Activated naive CD4-positive, alpha-beta T cell treated with anti-CD3 and anti-CD28 coated beads, Interleukin-2, amount 50 U/mL, for 24 hours (primary cell): ENCODE results near the gene MDP1.
A peak's percentile ranks its signal among the peaks of the same experiment; 100 is the strongest.

Experiments used
- H3K27ac Mint-ChIP-seq: one replicate; pipeline ENCODE4 v1.8.0; 2021; ENCODE audit warnings: mild to moderate bottlenecking, mixed read lengths
- H3K27me3 Mint-ChIP-seq: one replicate; pipeline ENCODE4 v1.8.0; 2021; ENCODE audit warnings: mixed read lengths
- H3K36me3 Mint-ChIP-seq: one replicate; pipeline ENCODE4 v1.8.0; 2021; ENCODE audit warnings: mixed read lengths
- H3K4me1 Mint-ChIP-seq: one replicate; pipeline ENCODE4 v1.8.0; 2021; ENCODE audit warnings: mixed read lengths
- H3K4me3 Mint-ChIP-seq: one replicate; pipeline ENCODE4 v1.8.0; 2021; ENCODE audit warnings: mild to moderate bottlenecking, mixed read lengths
- H3K9me3 Mint-ChIP-seq: one replicate; pipeline ENCODE4 v1.8.0; 2021; ENCODE audit warnings: mixed read lengths

Gene MDP1

DNA sequence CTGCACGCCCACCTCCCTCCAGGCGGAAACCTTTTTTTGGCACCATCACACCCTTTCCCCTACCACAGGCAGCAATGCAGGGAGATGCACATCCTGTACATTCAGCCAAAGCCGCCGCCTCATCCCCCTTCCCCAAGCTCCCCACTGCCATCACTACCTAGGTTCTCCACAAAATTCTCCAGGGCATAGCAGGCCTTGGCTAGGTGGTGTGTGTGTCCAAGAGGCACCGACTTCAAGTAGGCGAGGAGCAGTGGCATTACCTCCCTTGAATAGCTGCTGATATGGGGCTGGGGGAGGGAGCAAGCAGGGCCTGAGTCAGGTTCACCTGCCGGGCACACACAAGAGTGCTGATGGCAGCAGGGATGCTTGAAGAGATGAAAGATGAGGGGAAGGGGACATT, 30.8 kb downstream of the MDP1 start:
- H3K4me3 Mint-ChIP-seq, result no peak overlapping the region
- no peaks in the 10 kb centered on the region for H3K27me3 Mint-ChIP-seq
- H3K4me1 Mint-ChIP-seq, result peaks cover 34% of the 10 kb centered on the region
- H3K9me3 Mint-ChIP-seq, result no peaks in the 10 kb centered on the region
- peaks cover 7% of the 10 kb centered on the region for H3K36me3 Mint-ChIP-seq
- peak overlapping the region; percentile 12 for H3K27ac Mint-ChIP-seq

DNA sequence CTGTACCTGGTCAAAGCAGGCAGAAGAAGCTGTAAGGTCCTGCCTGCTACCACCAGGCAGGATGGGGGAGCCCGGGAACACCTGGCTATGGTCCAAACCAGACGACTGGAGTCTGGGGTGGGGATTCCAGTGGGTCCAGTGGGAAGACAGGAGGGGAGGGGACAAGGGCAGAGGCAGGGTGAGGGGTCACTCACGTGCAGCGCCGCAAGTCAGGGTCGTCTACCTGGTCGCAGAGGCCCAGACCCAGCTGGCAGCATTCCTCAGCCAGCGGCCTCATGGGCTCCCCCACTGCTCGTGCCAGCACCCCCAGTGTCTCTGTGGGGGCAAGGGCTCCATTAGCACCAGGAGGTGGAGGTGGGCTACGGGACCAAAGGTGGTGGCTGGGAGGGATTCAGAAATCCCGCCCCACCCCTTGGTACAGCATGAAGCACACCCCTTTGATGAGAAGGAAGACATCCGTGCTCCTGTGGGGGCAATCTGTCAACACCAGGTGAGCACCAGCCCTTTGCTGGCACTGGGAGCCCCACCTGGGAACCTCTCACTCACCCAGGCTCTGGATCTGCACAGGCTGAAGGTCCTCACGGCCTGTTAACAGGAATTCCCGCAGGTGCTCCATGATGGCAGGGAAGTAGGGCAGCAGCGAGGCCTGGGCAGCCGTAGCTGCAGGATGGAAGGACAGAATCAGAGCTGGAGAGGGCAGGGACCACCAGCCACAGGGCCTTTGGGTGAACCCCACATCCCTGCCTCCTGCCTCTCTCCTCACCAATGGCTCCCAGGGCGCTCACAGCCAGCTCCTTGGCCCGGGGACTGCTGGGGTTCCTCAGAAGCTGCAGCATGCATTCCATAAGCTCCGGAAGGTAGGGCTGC, 31.5 kb downstream of the MDP1 start:
- Mint-ChIP-seq H3K27ac (no peak overlapping the region), H3K4me1 (peaks cover 29% of the 10 kb centered on the region), H3K36me3 (peaks cover 7% of the 10 kb centered on the region), H3K27me3 (no peaks in the 10 kb centered on the region), H3K4me3 (no peak overlapping the region), H3K9me3 (no peaks in the 10 kb centered on the region)

DNA sequence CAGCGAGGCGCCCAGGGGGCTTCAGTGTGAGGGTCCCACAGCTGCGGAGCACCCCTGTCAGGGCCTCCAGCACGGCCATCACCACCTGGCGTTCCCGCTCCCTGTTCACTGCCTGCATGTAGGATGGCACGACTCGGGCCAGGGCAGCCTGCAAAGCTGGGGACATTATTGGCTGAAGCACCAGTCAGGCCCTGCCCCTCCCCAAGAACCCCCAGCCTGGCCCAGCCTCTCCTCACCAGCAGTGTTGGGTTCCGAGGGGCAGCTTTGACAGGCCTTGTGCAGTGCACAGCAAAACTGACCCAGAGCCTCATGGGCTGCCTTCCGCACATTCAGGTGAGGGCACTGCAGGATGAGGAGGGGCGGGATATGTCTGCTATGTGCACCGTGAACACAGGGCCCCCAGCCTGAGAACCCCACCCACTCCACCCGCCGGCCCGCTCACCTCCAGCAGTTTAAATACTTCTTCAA, 32.8 kb downstream of the MDP1 start:
- H3K27me3 Mint-ChIP-seq, result no peaks in the 10 kb centered on the region
- no peak overlapping the region for H3K27ac Mint-ChIP-seq
- H3K4me3 Mint-ChIP-seq, result no peak overlapping the region
- H3K9me3 Mint-ChIP-seq, result no peaks in the 10 kb centered on the region
- peaks cover 7% of the 10 kb centered on the region for H3K36me3 Mint-ChIP-seq
- H3K4me1 Mint-ChIP-seq, result peaks cover 20% of the 10 kb centered on the region

DNA sequence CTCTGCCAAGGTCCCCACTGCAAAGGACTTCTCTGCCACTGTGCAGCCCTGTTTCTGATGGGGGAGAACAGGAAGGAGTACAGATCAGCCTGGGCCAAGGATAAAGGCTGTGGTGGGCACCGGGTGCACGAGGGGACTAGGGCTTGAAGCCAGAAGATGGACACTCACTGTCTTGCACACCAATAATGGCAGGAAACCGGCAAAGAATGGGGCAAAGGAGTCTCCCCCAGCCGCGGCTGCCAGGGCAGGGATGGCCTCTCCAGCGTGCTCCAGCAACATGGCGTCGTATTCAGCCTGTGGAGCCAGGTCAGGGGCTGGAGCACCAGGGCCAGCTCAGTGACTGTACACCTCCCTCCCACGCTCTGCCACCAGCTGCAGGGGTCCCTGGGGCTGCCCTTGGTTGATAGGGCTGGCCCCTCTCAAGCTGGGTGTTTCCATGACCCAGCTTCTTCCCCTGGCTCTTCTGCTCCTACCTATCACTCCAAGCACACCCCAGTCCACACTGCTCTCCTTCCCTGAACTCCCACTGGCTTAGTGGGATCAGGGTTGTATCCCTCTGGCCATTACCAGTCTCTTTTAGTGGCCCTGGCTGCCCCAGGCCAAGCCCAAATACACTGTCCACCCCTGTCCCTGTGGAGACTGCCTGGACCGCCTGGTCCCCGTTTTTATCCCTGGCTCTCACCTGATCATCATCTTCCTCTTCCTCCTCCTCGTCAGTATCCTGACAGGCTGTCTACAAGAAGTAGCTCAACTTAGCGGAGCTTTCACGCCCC, 33.6 kb downstream of the MDP1 start:
- no peaks in the 10 kb centered on the region for H3K9me3 Mint-ChIP-seq
- peaks cover 12% of the 10 kb centered on the region for H3K4me1 Mint-ChIP-seq

DNA sequence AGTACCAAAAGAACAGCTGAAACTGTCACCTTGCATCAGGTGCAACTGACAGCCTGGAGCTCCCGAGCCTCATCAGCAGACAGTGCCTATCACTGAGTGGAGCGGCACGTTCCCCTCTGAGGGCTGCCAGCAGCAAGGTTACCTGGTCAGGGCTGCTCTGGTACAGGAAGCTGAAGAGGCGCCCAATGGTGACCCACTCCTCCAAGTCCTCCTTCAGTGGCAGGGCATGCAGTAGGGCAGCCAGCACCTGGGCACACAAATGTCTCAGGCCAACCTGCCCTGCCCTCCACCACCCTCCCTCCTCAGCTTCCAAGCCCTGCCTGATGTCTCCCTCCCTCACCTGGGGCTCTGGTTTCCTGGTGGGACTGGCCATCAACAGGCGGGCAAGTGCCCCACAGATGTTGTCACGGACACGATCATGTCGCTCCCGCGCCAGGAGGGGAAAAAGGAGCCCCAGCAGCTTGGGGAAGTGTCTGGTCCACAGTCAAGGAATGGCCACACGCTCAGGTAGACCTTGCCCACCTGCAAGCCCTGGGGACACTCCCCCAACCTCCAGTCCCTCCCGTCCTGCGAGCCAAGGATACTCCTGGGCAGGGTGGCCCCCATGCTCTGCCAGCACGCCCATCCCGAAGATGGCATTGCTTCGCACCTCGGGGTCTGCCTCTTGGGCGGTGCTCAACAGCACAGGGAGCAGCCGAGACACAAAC, 34.3 kb downstream of the MDP1 start:
- peaks cover 4% of the 10 kb centered on the region for H3K36me3 Mint-ChIP-seq
- H3K4me3 Mint-ChIP-seq, result no peak overlapping the region
- H3K4me1 Mint-ChIP-seq, result peaks cover 8% of the 10 kb centered on the region
- H3K9me3 Mint-ChIP-seq, result no peaks in the 10 kb centered on the region
- no peaks in the 10 kb centered on the region for H3K27me3 Mint-ChIP-seq
- H3K27ac Mint-ChIP-seq, result peak overlapping the region; percentile 32

More for the DNA sequence above, 33.6 kb downstream of the MDP1 start:
- H3K4me3 Mint-ChIP-seq, result no peak overlapping the region
- peaks cover 4% of the 10 kb centered on the region for H3K36me3 Mint-ChIP-seq
- no peaks in the 10 kb centered on the region for H3K27me3 Mint-ChIP-seq
- peak overlapping the region; percentile 83 for H3K27ac Mint-ChIP-seq

DNA sequence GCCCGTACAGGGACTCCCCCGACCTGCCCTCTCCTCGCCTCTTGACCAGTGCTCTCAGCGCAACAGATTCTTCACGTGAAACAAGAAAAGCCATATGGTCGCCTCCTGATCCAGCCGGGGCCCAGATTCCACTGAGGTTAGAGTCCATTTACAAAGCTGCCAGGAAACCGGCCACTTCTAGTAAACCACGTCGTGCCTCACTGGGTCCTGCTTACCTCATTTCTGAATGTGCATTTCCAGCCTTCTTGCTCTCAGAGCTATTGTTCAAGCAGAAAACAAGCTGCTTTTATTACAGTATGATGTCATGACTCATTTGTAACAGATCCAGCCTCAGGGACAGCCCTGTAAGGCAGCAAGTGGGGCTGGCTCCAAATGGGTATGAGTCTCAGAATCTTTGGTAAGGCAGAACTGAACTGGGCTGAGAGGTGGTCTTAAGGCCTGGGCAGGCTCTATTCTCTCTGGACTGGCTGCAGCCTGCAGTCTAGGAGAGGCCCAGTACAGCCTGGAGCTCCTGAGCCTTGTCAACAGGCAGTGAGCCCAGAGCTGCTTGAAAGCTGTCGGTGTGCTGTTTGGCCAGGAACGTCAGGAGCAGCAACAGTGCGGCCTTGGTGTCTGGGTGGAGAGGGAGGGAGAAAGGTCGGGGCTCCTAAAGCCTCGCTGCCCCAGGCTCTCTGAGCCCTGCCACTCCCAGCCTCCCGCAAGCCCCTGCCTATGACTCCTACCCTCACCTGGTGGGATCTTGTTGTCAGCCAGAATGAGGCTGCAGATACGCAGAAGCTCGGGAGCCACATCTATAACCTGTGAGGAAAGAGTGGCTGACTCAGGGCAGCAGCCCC, 35.7 kb downstream of the MDP1 start:
- H3K27ac Mint-ChIP-seq, result peak overlapping the region; percentile 46
- H3K36me3 Mint-ChIP-seq, result peaks cover 4% of the 10 kb centered on the region
- peaks cover 5% of the 10 kb centered on the region for H3K4me1 Mint-ChIP-seq
- no peak overlapping the region for H3K4me3 Mint-ChIP-seq
- H3K27me3 Mint-ChIP-seq, result no peaks in the 10 kb centered on the region
- H3K9me3 Mint-ChIP-seq, result no peaks in the 10 kb centered on the region

DNA sequence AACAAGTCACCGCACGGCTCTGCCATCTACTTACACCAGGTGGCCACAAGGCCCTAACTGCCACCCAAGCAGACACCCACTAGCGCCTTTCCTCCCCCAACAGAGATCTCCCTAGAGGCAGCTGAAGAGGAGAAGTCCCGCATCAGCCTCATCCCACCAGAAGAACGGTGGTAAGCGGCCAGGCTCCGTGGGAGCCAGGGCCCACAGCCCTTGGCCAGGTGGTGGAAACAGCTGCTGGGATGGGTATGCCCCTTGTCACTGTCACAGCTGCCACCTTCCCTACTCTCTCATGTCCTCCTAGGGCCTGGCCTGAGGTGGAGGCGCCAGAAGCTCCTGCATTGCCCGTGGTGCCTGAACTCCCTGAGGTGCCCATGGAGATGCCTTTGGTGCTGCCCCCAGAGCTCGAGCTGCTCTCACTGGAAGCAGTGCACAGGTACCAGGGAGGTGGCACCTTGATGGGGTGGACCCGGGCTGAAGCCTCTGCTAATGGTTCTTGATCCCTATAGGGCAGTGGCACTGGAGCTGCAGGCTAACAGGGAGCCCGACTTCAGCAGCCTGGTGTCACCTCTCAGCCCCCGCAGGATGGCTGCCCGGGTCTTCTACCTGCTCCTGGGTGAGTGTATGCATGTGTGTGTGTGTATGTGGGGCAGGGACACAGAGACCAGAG, 36.4 kb downstream of the MDP1 start:
- no peak overlapping the region for H3K4me3 Mint-ChIP-seq
- H3K27ac Mint-ChIP-seq, result no peak overlapping the region
- no peaks in the 10 kb centered on the region for H3K27me3 Mint-ChIP-seq
- peaks cover 4% of the 10 kb centered on the region for H3K36me3 Mint-ChIP-seq
- H3K4me1 Mint-ChIP-seq, result peaks cover 5% of the 10 kb centered on the region
- no peaks in the 10 kb centered on the region for H3K9me3 Mint-ChIP-seq

DNA sequence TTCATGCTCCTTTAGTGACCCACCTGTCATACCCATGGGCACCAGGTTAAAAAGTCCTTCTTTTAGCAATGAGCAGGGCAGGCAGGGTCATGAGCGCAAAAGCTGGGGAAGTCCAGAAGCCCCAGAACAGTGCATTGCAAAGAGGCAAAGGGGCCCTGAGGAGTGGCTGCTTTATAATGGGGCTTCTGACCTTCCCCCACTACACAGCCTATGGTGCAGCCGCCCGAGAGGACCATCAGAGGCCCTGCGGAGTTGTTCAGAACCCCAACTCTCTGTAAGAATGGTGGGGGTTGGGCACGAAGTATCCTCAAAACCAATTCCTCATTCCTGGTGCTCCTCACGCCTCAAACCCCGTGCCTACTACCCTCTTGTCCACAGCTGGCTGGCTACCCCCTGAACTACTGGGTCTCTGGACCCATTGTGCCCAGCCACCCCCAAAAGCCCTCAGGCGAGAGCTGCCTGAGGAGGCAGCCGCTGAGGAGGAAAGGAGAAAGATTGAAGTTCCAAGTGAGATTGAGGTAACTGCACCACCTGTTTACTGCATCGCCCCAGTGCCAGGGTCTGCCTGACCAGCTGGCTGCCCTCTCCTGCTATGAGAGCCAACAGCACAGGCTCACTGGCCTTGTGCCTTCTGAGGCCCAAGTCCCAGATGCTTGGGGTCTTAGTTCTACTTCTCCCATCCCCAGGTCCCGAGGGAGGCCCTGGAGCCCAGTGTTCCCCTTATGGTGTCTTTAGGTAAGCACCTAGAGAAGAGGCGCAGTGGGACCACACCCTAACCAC, 37.3 kb downstream of the MDP1 start:
- Mint-ChIP-seq H3K36me3 (peaks cover 4% of the 10 kb centered on the region), H3K27ac (no peak overlapping the region), H3K4me3 (no peak overlapping the region), H3K27me3 (no peaks in the 10 kb centered on the region), H3K4me1 (peaks cover 5% of the 10 kb centered on the region), H3K9me3 (no peaks in the 10 kb centered on the region)

DNA sequence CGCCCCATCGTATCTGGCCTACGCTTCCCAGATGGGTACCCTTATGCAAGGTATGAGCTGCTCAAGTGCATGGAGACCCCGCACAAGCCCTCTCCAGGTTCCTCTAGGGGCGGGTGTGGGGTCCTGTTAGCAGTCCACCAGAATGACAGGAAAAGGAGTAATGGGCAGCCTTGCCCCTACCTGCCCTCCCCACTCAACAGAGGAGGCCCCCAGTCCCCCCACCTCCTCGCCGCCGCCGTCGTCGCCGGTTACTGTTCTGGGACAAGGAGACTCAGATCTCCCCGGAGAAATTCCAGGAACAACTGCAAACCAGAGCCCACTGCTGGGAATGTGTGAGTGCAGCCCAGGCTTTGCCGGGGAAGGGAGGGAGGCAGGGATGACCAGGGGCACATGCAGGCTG, 38.0 kb downstream of the MDP1 start:
- Mint-ChIP-seq H3K4me3 (no peak overlapping the region), H3K9me3 (no peaks in the 10 kb centered on the region), H3K4me1 (peaks cover 7% of the 10 kb centered on the region), H3K27me3 (no peaks in the 10 kb centered on the region), H3K27ac (no peak overlapping the region), H3K36me3 (peaks cover 4% of the 10 kb centered on the region)

DNA sequence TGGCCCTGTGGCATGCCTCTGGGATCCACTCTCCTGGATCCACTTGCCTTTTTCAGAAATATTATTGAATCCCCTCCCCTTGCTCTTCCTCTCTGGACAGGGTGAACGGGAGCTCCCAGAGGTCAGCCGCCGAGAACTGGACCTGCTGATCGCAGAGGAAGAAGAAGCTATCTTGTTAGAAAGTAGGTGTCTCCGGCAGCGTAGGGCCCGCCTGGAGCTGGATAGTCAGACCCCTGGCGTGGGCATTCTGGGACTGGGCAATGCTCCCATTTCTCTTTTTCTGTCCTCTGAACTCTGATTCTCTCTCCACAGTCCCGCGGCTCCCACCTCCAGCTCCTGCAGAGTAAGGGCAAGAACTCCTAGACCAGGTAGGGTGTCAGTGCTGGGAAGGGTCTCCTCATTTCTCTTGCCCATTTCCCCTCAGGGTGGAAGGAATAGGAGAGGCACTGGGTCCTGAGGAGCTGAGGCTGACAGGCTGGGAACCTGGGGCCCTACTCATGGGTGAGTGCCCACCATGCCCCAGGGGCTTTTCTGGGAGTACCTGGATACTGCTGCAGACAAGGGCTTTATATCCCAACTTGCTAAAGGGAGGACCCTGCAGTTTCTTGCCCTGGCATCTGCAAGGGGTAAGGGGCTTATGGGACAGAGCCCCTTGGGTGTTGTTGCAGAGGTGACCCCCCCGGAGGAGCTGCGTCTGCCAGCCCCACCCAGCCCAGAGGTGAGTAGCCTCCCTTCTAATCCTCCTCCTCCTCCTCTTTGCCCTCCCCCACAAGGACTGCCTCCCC, 38.6 kb downstream of the MDP1 start:
- H3K27ac Mint-ChIP-seq, result no peak overlapping the region
- peaks cover 2% of the 10 kb centered on the region for H3K36me3 Mint-ChIP-seq
- peaks cover 6% of the 10 kb centered on the region for H3K4me1 Mint-ChIP-seq
- no peaks in the 10 kb centered on the region for H3K27me3 Mint-ChIP-seq
- no peak overlapping the region for H3K4me3 Mint-ChIP-seq
- H3K9me3 Mint-ChIP-seq, result no peaks in the 10 kb centered on the region

DNA sequence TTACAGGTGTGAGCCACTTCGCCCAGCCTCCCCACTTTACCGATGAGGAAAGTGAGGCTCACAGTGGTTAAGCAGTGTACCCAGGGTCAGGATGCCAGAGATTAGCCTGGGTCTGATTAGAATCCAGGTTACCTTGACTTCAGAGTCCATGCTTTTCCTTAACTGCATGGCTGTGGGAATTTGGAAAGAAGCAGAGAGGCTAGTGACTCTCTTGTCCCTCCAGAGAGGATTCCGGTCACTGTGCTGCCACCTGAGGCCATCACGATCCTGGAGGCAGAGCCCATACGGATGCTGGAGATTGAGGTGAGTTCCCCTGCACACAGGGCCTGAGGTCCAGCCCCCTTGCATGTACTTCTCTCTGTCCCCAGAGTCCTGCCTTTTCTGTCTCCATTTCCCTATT, 39.3 kb downstream of the MDP1 start:
- Mint-ChIP-seq H3K9me3 (no peaks in the 10 kb centered on the region), H3K27me3 (no peaks in the 10 kb centered on the region), H3K27ac (no peak overlapping the region), H3K36me3 (peaks cover 2% of the 10 kb centered on the region), H3K4me1 (peaks cover 10% of the 10 kb centered on the region), H3K4me3 (no peak overlapping the region)

DNA sequence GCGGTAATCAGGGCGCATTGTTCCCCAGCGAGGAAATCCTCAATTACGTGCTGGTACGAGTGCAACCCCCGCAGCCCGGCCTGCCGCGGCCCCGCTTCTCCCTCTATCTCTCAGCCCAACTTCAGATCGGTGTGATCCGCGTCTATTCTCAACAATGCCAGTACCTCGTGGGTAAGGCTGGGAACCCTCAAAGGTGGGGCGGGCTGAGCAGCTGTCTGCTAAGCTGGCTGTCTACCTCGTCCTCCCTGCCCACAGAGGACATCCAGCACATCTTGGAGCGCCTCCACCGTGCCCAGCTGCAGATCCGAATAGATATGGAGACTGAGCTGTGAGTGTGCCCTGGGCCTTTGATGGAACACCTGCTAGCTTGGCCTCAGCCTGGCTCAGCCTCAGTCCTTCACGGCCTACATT, 43.0 kb downstream of the MDP1 start:
- Mint-ChIP-seq H3K4me1 (peaks cover 29% of the 10 kb centered on the region), H3K27ac (peak overlapping the region; percentile 32), H3K36me3 (peaks cover 8% of the 10 kb centered on the region), H3K9me3 (no peaks in the 10 kb centered on the region), H3K27me3 (no peaks in the 10 kb centered on the region), H3K4me3 (peak overlapping the region; percentile 15)

DNA sequence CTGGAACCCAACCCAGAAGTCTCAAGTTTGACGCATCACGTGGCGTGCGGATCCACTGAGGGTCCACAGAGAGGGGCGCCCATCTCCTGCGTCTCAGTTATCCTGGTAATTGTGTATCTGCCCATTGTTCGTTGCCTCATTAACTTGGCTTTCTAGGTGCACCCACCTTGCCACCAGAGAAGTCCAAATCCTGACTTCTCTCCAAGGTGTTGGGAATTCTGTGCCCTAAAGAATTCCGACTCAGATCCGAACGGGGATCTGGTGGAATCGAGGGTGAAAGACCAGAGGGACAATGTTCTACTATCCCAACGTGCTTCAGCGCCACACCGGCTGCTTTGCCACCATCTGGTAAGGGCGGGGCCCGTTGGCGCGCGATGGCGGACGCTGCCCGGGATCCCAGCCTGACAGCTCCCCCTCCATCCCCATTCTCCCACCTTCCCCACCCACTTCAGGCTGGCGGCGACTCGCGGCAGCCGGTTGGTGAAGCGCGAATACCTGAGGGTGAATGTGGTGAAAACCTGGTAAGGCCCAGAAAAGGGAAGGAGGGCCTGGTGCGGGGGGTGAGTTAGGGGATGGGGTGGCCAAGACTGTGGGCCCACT, 43.5 kb downstream of the MDP1 start:
- Mint-ChIP-seq H3K36me3 (peaks cover 11% of the 10 kb centered on the region), H3K27ac (no peak overlapping the region), H3K9me3 (no peaks in the 10 kb centered on the region), H3K27me3 (no peaks in the 10 kb centered on the region), H3K4me1 (peaks cover 33% of the 10 kb centered on the region), H3K4me3 (peak overlapping the region; percentile 84)
